Activated B cell treated with CpG ODN at 0.5 μM for 24 hours (primary cell): ENCODE measurements around the gene PCSK5. TPM values are rescaled to one million over a fixed set of nuclear protein-coding genes. Genes with fewer than 3 reads are reported as not detected.

ENCODE experiments used
- ATAC-seq: fragments of 200-7000 bp; cut with Tn5 transposase; one replicate; pipeline ENCODE4 v1.10.0; 2021; ENCODE audit warnings: low read depth, mild to moderate bottlenecking, moderate library complexity
- CTCF ChIA-PET: fragments of 350-600 bp; sonication (Branson Sonifier 250); formaldehyde crosslinking; loops from one replicate; lab custom pipeline; 2021; ENCODE audit warnings: antibody characterized with exemption; lab: Charles Lee
- POLR2A ChIA-PET: fragments of 350-600 bp; sonication (Branson Sonifier 250); formaldehyde crosslinking; loops from one replicate; lab custom pipeline; 2021; ENCODE audit warnings: antibody characterized with exemption; lab: Charles Lee
- DNase-seq: peaks from one replicate; pipeline ENCODE4 v3.0.0; 2022
- H3K27ac Mint-ChIP-seq: one replicate; pipeline ENCODE4 v1.8.0; 2020; ENCODE audit warnings: mixed read lengths
- H3K27me3 Mint-ChIP-seq: one replicate; pipeline ENCODE4 v1.8.0; 2021; ENCODE audit warnings: mixed read lengths
- H3K36me3 Mint-ChIP-seq: one replicate; pipeline ENCODE4 v1.8.0; 2021; ENCODE audit warnings: low read depth, mixed read lengths
- H3K4me1 Mint-ChIP-seq: one replicate; pipeline ENCODE4 v1.8.0; 2021; ENCODE audit warnings: mixed read lengths
- H3K4me3 Mint-ChIP-seq: one replicate; pipeline ENCODE4 v1.8.0; 2020; ENCODE audit warnings: mild to moderate bottlenecking, mixed read lengths
- H3K9me3 Mint-ChIP-seq: one replicate; pipeline ENCODE4 v1.8.0; 2020; ENCODE audit warnings: mixed read lengths
- intact Hi-C: fragments of 100-400 bp; cut with micrococcal nuclease; formaldehyde crosslinking; loops from one replicate; pipeline ENCODE4 v1.15.1; 2024
- total RNA-seq: library from RNA; stranded (reverse); gene quantifications from 2 replicates; pipeline ENCODE4 v1.2.3, GENCODE V29; 2022
- TF ChIP-seq, protein P1 (sequence below): fragments of 200-600 bp; IDR thresholded peaks from one replicate; pipeline ENCODE4 v1.8.0; 2022; ENCODE audit warnings: antibody characterized with exemption, mild to moderate bottlenecking

The PCSK5 gene
- total RNA-seq, 1 donor from 2014 or later: not detected

DNA sequence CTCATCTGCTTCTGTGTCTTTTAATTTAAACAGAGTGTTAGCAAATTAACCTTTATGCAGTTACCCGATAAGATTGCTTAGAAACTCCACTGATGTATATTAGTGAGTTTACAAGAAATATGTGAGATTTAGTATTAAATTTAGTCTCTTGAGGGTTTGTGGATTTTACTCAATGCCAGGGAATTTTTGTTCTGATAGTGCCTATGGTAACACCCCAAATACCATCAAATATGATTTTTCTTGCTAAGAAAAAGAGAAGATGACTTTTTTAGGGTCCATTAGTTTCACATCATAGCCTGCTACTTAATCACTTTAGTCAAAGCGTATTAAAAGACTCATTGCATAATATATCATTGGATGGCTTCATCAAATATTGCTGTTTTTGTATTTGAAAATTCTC lies 224.9 kb downstream of the PCSK5 start:
- no peak overlapping the region for H3K27ac Mint-ChIP-seq
- intact Hi-C loops: no loop called here
- no peaks in the 10 kb centered on the region for H3K4me1 Mint-ChIP-seq
- ATAC-seq (no peak), DNase-seq (no peak)
- no peak overlapping the region for H3K4me3 Mint-ChIP-seq
- no peaks in the 10 kb centered on the region for H3K36me3 Mint-ChIP-seq
- CTCF ChIA-PET: interaction anchor here (0.9 kb wide), 1 partner anchor 10 kb away, joined by 3 read pairs; no protein-coding TSS in a partner anchor
- POLR2A ChIA-PET: no interaction called here
- no peaks in the 10 kb centered on the region for H3K9me3 Mint-ChIP-seq
- TF ChIP-seq, protein P1, sequence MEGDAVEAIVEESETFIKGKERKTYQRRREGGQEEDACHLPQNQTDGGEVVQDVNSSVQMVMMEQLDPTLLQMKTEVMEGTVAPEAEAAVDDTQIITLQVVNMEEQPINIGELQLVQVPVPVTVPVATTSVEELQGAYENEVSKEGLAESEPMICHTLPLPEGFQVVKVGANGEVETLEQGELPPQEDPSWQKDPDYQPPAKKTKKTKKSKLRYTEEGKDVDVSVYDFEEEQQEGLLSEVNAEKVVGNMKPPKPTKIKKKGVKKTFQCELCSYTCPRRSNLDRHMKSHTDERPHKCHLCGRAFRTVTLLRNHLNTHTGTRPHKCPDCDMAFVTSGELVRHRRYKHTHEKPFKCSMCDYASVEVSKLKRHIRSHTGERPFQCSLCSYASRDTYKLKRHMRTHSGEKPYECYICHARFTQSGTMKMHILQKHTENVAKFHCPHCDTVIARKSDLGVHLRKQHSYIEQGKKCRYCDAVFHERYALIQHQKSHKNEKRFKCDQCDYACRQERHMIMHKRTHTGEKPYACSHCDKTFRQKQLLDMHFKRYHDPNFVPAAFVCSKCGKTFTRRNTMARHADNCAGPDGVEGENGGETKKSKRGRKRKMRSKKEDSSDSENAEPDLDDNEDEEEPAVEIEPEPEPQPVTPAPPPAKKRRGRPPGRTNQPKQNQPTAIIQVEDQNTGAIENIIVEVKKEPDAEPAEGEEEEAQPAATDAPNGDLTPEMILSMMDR: no peak
- no peaks in the 10 kb centered on the region for H3K27me3 Mint-ChIP-seq

DNA sequence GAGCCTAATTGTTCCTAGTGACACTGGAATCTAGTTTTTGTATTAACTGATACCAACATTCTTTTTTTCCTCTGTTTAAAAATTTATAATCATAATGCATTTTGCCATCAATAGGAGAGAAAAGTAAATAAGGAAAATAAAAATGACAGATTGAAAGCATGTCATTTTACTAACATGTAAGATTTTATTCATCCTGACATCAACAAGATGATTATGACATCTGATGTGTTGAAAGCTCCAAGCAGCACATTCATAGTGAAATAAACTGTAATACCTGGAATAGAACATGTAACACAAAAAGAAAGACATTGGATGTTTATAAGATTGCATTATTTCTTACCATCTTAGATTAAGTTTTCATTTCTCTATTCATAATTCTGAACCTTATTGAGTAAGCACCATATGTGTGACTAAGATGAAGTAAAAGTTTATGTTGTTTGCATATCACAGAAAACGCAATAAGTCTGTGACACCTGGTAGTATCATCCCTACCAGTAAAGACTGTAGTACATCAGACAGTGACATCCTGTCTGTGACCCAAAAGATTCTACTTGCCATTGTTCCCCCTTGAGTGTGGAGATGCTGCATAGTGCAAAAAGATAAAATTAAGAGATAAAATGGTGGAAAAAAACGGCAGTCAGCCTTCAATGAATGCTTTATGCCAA lies 225.6 kb downstream of the PCSK5 start:
- CTCF ChIA-PET: no interaction called here

DNA sequence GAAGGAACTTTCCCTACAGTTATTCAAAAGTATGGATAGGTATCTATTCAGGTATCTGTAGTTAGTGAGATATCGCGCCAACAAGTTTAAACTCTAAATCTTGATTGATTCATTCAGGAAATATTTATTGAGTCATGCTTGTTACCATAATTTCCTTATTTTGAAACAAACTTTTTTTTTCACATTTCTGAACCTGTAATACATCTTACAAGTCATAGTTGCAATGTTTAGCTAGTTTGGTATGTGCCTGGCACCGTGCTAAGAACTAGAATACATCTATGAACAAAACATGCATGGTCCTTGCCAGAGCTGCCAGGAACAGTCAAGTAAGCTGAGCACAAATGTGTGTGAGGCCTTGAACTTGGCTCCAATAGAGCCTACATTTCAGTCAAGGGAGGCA lies 226.4 kb downstream of the PCSK5 start:
- ChIA-PET POLR2A (no interaction called here), CTCF (no interaction called here)
- Mint-ChIP-seq H3K4me3 (no peak overlapping the region), H3K27me3 (no peaks in the 10 kb centered on the region), H3K9me3 (no peaks in the 10 kb centered on the region), H3K27ac (no peak overlapping the region), H3K4me1 (no peaks in the 10 kb centered on the region), H3K36me3 (no peaks in the 10 kb centered on the region)
- DNase-seq: no peak
- TF ChIP-seq, protein P1: no peak
- no peak for ATAC-seq
- intact Hi-C loops: no loop called here

More for the DNA sequence above, 225.6 kb downstream of the PCSK5 start:
- TF ChIP-seq, protein P1: no peak
- H3K9me3 Mint-ChIP-seq: no peaks in the 10 kb centered on the region
- POLR2A ChIA-PET: no interaction called here
- H3K4me1 Mint-ChIP-seq: no peaks in the 10 kb centered on the region
- H3K4me3 Mint-ChIP-seq: no peak overlapping the region
- no peak for DNase-seq
- no peaks in the 10 kb centered on the region for H3K36me3 Mint-ChIP-seq
- intact Hi-C loops: no loop called here
- no peak overlapping the region for H3K27ac Mint-ChIP-seq
- no peak for ATAC-seq
- no peaks in the 10 kb centered on the region for H3K27me3 Mint-ChIP-seq

DNA sequence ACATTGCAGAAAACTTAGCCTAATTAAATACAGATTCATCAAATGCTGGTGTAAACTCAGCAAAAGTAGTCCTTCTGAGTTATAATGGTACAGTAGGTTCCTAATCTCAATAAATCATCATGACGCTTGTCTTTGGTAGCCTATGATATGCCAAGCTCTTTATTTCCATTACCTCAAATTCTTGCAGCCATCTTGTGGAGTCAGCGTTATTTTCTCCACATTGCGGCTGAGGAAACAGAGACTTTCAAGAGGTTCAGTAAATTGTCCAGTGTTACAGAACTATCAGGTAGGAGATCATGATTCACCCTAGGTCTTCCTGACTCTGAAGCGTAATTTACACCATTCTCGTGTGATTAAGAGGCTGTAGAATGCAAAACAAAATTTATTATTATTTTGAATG lies 237.2 kb downstream of the PCSK5 start:
- intact Hi-C loops: no loop called here
- Mint-ChIP-seq H3K36me3 (no peaks in the 10 kb centered on the region), H3K9me3 (no peaks in the 10 kb centered on the region), H3K27me3 (peaks cover 5% of the 10 kb centered on the region), H3K4me3 (no peak overlapping the region), H3K27ac (no peak overlapping the region), H3K4me1 (no peaks in the 10 kb centered on the region)
- TF ChIP-seq, protein P1: no peak
- DNase-seq: no peak
- ChIA-PET CTCF (no interaction called here), POLR2A (no interaction called here)
- ATAC-seq: no peak

DNA sequence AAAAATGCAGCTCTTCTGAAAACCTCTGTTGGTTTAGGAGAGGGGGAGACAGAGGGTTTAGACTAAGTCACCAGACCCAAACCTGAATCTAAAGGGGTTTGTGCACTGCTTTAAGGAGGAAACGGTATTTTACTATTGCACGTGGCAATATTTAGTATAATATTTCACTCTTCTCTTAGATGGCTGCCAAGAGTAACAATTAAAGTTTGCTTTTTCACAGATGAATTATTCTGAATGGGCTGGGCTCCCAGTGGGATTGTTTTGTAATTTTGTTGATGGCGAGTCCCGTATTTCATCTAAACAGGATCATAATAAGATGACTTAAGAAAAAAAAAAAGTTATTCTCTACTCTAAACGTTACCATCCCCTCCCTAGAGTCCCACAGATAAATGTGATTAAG lies 245.4 kb downstream of the PCSK5 start:
- Mint-ChIP-seq H3K27ac (no peak overlapping the region), H3K36me3 (no peaks in the 10 kb centered on the region), H3K4me1 (no peaks in the 10 kb centered on the region), H3K4me3 (no peak overlapping the region), H3K9me3 (no peaks in the 10 kb centered on the region), H3K27me3 (peaks cover 2% of the 10 kb centered on the region)
- ChIA-PET POLR2A (no interaction called here), CTCF (no interaction called here)
- ATAC-seq (no peak), DNase-seq (no peak)
- TF ChIP-seq, protein P1: no peak
- intact Hi-C loops: no loop called here
